ENCODE data around the gene CAPN1.

Gene CAPN1

DNA sequence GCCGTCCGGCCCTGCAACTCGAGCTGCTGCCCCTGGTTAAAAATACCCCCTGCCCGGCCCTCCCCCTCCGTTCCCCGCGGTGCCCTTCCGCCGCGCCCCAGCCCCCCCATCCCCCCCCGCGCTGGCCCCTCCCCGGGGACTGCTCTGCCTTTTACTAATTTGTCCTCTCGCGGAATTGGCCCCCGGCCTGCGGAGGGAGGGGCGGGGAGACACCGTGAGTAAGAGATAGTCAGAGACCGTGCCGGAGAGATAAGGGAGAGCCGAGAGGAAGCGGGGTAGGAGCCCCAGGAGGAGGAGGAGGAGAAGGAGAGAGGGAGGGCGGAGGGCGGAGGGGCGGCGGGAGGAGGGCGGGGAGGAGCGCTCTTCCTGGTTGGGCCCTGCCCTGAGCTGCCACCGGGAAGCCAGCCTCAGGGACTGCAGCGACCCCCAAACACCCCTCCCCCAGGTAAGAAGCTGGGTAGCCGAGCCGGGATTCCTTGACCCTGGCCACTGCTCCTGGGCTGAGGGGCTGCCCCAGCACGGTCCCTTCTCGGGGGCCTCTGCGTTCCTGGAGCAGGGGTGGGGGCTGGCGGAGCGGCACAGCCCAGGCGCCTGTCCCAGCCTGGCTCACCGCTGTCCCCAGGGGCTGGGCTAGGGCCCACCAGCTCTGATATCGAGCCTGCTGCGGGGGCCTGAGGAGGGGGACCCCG is at the start of gene CAPN1:
CAPN1 (plus strand) TSS at position 360 of the 689 bp plus-strand sequence. CDS start 774 bp downstream, outside the sequence.
- Histone ChIP-seq H3K36me3 (ENCODE audit: control insufficient read depth in 2 of 2, insufficient read depth in 2 of 2, low read length in 2 of 2) (peaks cover 17 to 29% of the 10 kb centered on the region in 2 donors), H3K9ac (ENCODE audit: low read depth in 1 of 2, low read length in 2 of 2) (peak within 1 kb of the TSS; percentile 95 to 97), H3K4me3 (ENCODE audit: low read length in 2 of 2) (peak within 1 kb of the TSS; percentile 90 to 96), H3K27me3 (ENCODE audit: control insufficient read depth in 2 of 2, insufficient read depth in 2 of 2, low read length in 2 of 2) (no peaks in the 10 kb centered on the region), H3K4me1 (ENCODE audit: control insufficient read depth in 2 of 2, insufficient read depth in 2 of 2, low read length in 2 of 2) (peaks cover 22 to 24% of the 10 kb centered on the region in 2 donors), H3K9me3 (ENCODE audit: control insufficient read depth in 2 of 2, low read length in 2 of 2) (no peaks in the 10 kb centered on the region), H3K27ac (ENCODE audit: low read depth in 2 of 2, low read length in 2 of 2) (peak within 1 kb of the TSS; percentile 89 to 96)

DNA sequence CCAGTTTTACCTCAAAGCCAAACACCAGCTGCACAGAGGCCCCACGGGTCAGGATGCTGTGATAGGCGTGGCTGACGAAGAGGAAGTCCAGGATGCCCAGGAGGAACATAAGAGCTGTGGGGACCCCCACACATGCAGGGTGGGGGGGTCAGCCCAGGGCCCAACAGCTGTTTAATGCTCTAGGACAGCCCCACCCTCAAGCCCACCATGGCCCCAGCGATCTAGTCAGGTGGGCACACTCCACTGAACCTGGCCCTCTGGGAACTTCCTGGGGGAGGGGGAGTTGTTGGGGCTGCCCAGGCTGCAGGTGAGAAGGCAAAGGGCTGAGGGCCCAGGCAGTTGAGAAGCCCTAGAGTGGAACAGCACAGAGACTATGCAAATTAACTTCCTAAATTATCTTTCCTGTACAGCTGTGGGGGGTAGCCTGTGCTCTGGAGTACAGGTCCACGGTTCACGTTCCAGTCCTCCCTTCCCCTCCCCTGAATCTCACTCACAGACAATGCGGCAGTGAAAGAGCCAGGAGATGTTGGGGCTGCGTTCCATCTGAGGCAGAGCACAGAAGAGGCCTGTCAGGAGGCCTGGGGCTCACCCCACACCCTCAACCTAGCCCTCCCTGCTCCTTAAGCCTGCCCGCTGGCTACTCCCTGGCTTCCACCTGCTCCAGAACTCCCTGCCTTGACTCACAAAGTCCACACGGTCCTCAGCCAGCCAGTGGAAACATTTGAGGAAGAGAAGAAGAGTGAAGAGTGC is 49.3 kb upstream of the CAPN1 start:
- Histone ChIP-seq H3K27me3 (ENCODE audit: control insufficient read depth in 2 of 2, insufficient read depth in 2 of 2, low read length in 2 of 2) (no peaks in the 10 kb centered on the region), H3K36me3 (ENCODE audit: control insufficient read depth in 2 of 2, insufficient read depth in 2 of 2, low read length in 2 of 2) (peaks cover 49 to 54% of the 10 kb centered on the region in 2 donors), H3K4me1 (ENCODE audit: control insufficient read depth in 2 of 2, insufficient read depth in 2 of 2, low read length in 2 of 2) (peaks cover 30 to 37% of the 10 kb centered on the region in 2 donors), H3K4me3 (ENCODE audit: low read length in 2 of 2) (peak overlapping the region; percentile 81 to 92), H3K27ac (ENCODE audit: low read depth in 2 of 2, low read length in 2 of 2) (peak overlapping the region in 1 of 2 donors; percentile 100), H3K9me3 (ENCODE audit: control insufficient read depth in 2 of 2, low read length in 2 of 2) (no peaks in the 10 kb centered on the region), H3K9ac (ENCODE audit: low read depth in 1 of 2, low read length in 2 of 2) (peak overlapping the region in 1 of 2 donors; percentile 98)

GRCh38 chr11:65132988-65133700 is 48.6 kb upstream of the CAPN1 start:
- Histone ChIP-seq H3K9ac (ENCODE audit: low read depth in 1 of 2, low read length in 2 of 2) (peak overlapping the region; percentile 96 to 98), H3K9me3 (ENCODE audit: control insufficient read depth in 2 of 2, low read length in 2 of 2) (no peaks in the 10 kb centered on the region), H3K4me3 (ENCODE audit: low read length in 2 of 2) (peak overlapping the region; percentile 81 to 92), H3K4me1 (ENCODE audit: control insufficient read depth in 2 of 2, insufficient read depth in 2 of 2, low read length in 2 of 2) (peaks cover 30 to 38% of the 10 kb centered on the region in 2 donors), H3K27me3 (ENCODE audit: control insufficient read depth in 2 of 2, insufficient read depth in 2 of 2, low read length in 2 of 2) (no peaks in the 10 kb centered on the region), H3K36me3 (ENCODE audit: control insufficient read depth in 2 of 2, insufficient read depth in 2 of 2, low read length in 2 of 2) (peaks cover 44 to 47% of the 10 kb centered on the region in 2 donors), H3K27ac (ENCODE audit: low read depth in 2 of 2, low read length in 2 of 2) (peak overlapping the region; percentile 97 to 100)

GRCh38 chr11:65133724-65134123 is 48.0 kb upstream of the CAPN1 start:
- Histone ChIP-seq H3K9ac (ENCODE audit: low read depth in 1 of 2, low read length in 2 of 2) (peak overlapping the region; percentile 96 to 98), H3K9me3 (ENCODE audit: control insufficient read depth in 2 of 2, low read length in 2 of 2) (no peaks in the 10 kb centered on the region), H3K4me1 (ENCODE audit: control insufficient read depth in 2 of 2, insufficient read depth in 2 of 2, low read length in 2 of 2) (peaks cover 30 to 38% of the 10 kb centered on the region in 2 donors), H3K36me3 (ENCODE audit: control insufficient read depth in 2 of 2, insufficient read depth in 2 of 2, low read length in 2 of 2) (peaks cover 38 to 42% of the 10 kb centered on the region in 2 donors), H3K27ac (ENCODE audit: low read depth in 2 of 2, low read length in 2 of 2) (peak overlapping the region; percentile 97 to 100), H3K27me3 (ENCODE audit: control insufficient read depth in 2 of 2, insufficient read depth in 2 of 2, low read length in 2 of 2) (no peaks in the 10 kb centered on the region), H3K4me3 (ENCODE audit: low read length in 2 of 2) (peak overlapping the region; percentile 81 to 92)

- H3K27ac ChIP-seq (ENCODE audit: low read depth in 2 of 2, low read length in 2 of 2): peak within 1 kb of the TSS; percentile 97 to 100
- H3K4me1 ChIP-seq (ENCODE audit: control insufficient read depth in 2 of 2, insufficient read depth in 2 of 2, low read length in 2 of 2): peaks cover 30 to 38% of the 10 kb centered on the region in 2 donors
- no peaks in the 10 kb centered on the region for H3K9me3 ChIP-seq (ENCODE audit: control insufficient read depth in 2 of 2, low read length in 2 of 2)
- H3K4me3 ChIP-seq (ENCODE audit: low read length in 2 of 2): peak within 1 kb of the TSS; percentile 81 to 92
- H3K36me3 ChIP-seq (ENCODE audit: control insufficient read depth in 2 of 2, insufficient read depth in 2 of 2, low read length in 2 of 2): peaks cover 31 to 35% of the 10 kb centered on the region in 2 donors
- H3K9ac ChIP-seq (ENCODE audit: low read depth in 1 of 2, low read length in 2 of 2): peak within 1 kb of the TSS; percentile 96 to 98
- no peaks in the 10 kb centered on the region for H3K27me3 ChIP-seq (ENCODE audit: control insufficient read depth in 2 of 2, insufficient read depth in 2 of 2, low read length in 2 of 2)
Observed at GRCh38 chr11:65134240-65134951, 47.3 kb upstream of the CAPN1 start, which contains the start of gene SYVN1. SYVN1 (minus strand) TSS chr11:65134519; CDS start chr11:65133601, 918 bp downstream.

GRCh38 chr11:65134952-65135632 is 46.6 kb upstream of the CAPN1 start:
- H3K9ac ChIP-seq (ENCODE audit: low read depth in 1 of 2, low read length in 2 of 2): peak overlapping the region; percentile 96 to 98
- peaks cover 24 to 28% of the 10 kb centered on the region in 2 donors for H3K36me3 ChIP-seq (ENCODE audit: control insufficient read depth in 2 of 2, insufficient read depth in 2 of 2, low read length in 2 of 2)
- no peaks in the 10 kb centered on the region for H3K27me3 ChIP-seq (ENCODE audit: control insufficient read depth in 2 of 2, insufficient read depth in 2 of 2, low read length in 2 of 2)
- H3K9me3 ChIP-seq (ENCODE audit: control insufficient read depth in 2 of 2, low read length in 2 of 2): no peaks in the 10 kb centered on the region
- H3K4me1 ChIP-seq (ENCODE audit: control insufficient read depth in 2 of 2, insufficient read depth in 2 of 2, low read length in 2 of 2): peaks cover 30 to 38% of the 10 kb centered on the region in 2 donors
- peak overlapping the region; percentile 81 to 92 for H3K4me3 ChIP-seq (ENCODE audit: low read length in 2 of 2)
- H3K27ac ChIP-seq (ENCODE audit: low read depth in 2 of 2, low read length in 2 of 2): peak overlapping the region; percentile 97 to 100

GRCh38 chr11:65135633-65136145 is 46.0 kb upstream of the CAPN1 start:
- peak overlapping the region; percentile 97 to 100 for H3K27ac ChIP-seq (ENCODE audit: low read depth in 2 of 2, low read length in 2 of 2)
- no peaks in the 10 kb centered on the region for H3K9me3 ChIP-seq (ENCODE audit: control insufficient read depth in 2 of 2, low read length in 2 of 2)
- peak overlapping the region; percentile 96 to 98 for H3K9ac ChIP-seq (ENCODE audit: low read depth in 1 of 2, low read length in 2 of 2)
- no peaks in the 10 kb centered on the region for H3K27me3 ChIP-seq (ENCODE audit: control insufficient read depth in 2 of 2, insufficient read depth in 2 of 2, low read length in 2 of 2)
- peaks cover 30 to 38% of the 10 kb centered on the region in 2 donors for H3K4me1 ChIP-seq (ENCODE audit: control insufficient read depth in 2 of 2, insufficient read depth in 2 of 2, low read length in 2 of 2)
- H3K36me3 ChIP-seq (ENCODE audit: control insufficient read depth in 2 of 2, insufficient read depth in 2 of 2, low read length in 2 of 2): peaks cover 20 to 23% of the 10 kb centered on the region in 2 donors
- H3K4me3 ChIP-seq (ENCODE audit: low read length in 2 of 2): peak overlapping the region; percentile 81 to 92

- peaks cover 11 to 14% of the 10 kb centered on the region in 2 donors for H3K36me3 ChIP-seq (ENCODE audit: control insufficient read depth in 2 of 2, insufficient read depth in 2 of 2, low read length in 2 of 2)
- peak overlapping the region in 1 of 2 donors; percentile 96 for H3K9ac ChIP-seq (ENCODE audit: low read depth in 1 of 2, low read length in 2 of 2)
- H3K9me3 ChIP-seq (ENCODE audit: control insufficient read depth in 2 of 2, low read length in 2 of 2): no peaks in the 10 kb centered on the region
- peaks cover 30 to 38% of the 10 kb centered on the region in 2 donors for H3K4me1 ChIP-seq (ENCODE audit: control insufficient read depth in 2 of 2, insufficient read depth in 2 of 2, low read length in 2 of 2)
- H3K27ac ChIP-seq (ENCODE audit: low read depth in 2 of 2, low read length in 2 of 2): peak overlapping the region; percentile 97 to 100
- peak overlapping the region in 1 of 2 donors; percentile 23 for H3K4me3 ChIP-seq (ENCODE audit: low read length in 2 of 2)
- H3K27me3 ChIP-seq (ENCODE audit: control insufficient read depth in 2 of 2, insufficient read depth in 2 of 2, low read length in 2 of 2): no peaks in the 10 kb centered on the region
Observed at GRCh38 chr11:65136515-65137096, 45.1 kb upstream of the CAPN1 start.
